HG02840 (cell line): Measurements from ENCODE around the gene ATG7.
"Not testable (repeated sequence)": the region's sequence is repeated elsewhere in the genome, so short reads cannot be mapped to it uniquely, and the experiment has no call there.

ENCODE experiments used
- ATAC-seq: cut with Tn5 transposase; IDR thresholded peaks from one replicate; pipeline ENCODE4 v1.9.1; 2021; ENCODE audit warnings: mild to moderate bottlenecking, moderate library complexity, moderate number of reproducible peaks; ENCODE audit not compliant: unreplicated experiment, low FRiP score

ATG7 gene

GRCh38 chr3:11385326-11385725, 113.1 kb downstream of the ATG7 start:
- no peak for ATAC-seq

DNA sequence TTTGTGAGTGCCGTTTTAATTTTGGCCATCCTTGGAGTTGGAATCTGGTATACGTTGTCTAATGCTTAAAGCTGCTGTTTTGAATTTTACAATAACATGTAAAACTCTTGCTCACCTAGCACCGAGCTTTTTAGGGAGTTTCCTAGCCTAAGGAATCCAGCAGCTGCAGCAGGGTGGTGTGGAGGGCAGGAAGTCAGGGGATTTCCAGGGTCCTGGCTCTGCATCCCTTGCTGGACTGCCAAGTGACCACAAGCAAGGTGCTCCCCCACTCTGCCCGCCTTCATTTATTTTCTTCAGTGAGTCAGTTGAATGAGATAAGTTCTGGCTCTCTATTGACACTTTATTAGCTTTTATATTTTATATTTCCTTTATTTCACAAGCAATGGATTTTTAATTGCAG, 113.7 kb downstream of the ATG7 start:
- no peak for ATAC-seq

DNA sequence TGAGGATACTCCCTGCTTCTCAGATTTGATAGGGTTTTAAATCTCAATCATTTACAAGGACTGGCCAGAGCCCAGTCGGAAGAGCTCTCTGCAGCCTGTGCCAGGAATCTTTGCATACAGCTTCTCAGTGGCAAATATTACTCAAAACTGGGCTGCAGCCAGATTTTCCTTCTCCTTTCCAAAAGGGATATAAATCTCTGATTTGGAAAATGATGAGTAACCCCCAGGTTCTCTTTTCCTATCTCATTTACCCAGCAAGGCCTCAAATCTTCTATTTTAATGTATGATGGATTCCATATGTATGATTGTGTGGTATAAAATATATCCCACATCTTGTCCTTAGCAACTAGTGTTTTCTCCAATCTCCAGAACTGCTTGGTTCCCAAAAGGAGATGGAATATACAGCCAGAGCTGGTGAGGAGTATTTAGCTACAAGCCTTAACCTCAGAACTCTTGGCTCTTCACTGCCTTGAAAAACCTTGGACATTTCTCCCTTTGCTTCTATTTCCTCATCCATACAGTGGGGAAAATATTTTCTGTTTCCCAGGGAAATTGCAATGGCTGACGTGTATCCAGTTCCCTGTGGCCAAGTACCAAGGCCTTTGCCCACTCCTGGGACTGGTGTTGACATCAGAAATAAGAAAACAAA, 114.4 kb downstream of the ATG7 start:
- no peak for ATAC-seq

DNA sequence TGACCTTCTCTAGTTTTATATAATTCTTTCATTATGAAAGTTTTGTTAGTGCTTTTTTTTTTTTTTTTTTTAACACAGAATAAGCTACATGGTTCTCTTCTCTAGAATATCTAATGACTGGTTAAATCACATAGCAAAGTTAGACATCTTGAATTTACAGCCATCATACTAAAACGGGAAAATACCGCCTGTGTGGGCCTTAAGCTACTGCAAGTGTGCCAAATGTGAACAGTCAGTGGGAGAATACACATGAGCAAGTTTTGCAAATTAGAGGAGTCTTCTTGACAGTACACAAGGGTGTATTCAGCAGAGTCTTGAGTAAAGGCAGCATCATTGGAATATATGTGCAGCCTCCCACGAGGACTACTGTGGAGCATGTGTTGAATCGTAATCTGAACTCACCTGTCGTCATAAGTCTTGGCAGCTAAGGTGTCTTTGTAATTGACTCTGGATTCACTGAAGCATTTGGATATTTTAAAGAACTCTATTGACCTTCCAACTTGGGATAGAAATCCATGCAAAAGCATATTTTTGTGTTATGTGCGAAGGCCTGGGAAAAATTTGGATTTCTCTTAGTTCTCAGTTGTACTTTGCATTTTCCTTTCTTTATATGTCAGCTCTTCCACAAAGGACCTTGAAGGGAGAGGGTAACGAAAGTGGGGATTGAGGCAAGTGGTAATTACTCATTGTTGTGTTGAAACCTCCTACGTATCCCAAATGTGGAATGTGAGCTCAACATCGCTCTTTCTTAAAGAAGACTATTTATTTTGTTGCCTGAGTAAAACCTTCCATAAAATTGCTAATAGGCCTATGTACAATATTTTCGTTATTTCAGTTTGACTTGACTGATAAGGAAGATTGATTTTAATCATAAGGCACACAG, 117.4 kb downstream of the ATG7 start:
- no peak for ATAC-seq

DNA sequence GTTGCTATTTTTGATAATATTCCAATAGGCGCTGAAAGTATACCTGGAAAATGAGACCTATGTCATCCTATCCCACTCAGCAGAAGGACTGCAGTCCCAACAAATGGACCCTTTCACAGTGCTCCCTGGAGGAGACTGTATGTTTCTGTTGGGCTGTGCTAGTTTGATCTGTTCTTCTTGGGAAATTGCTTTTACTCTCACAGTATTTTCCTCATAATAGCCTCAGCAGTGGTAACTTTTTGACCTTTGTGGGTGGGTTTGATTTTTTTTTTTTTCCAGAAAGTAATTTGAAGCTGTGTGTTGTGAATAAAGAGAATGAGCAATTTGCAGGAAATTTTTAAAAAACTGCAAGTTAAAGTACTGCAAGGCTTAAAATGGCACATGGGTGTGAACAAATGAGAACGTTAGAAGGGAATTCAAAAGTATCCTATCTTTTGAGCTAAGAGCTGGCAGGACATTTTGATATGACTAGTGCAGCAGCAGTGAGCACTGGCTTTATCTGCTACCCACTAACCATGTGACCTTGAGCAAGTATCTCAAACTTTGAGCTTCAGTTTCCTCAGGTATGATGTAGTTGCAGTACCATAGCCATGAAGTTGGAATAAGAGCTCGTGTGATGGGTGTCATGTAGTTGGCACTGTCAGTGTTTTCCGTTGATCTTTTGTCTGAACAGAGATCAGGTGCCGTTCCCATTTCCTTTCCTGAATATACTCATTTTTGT, 118.4 kb downstream of the ATG7 start:
- no peak for ATAC-seq

DNA sequence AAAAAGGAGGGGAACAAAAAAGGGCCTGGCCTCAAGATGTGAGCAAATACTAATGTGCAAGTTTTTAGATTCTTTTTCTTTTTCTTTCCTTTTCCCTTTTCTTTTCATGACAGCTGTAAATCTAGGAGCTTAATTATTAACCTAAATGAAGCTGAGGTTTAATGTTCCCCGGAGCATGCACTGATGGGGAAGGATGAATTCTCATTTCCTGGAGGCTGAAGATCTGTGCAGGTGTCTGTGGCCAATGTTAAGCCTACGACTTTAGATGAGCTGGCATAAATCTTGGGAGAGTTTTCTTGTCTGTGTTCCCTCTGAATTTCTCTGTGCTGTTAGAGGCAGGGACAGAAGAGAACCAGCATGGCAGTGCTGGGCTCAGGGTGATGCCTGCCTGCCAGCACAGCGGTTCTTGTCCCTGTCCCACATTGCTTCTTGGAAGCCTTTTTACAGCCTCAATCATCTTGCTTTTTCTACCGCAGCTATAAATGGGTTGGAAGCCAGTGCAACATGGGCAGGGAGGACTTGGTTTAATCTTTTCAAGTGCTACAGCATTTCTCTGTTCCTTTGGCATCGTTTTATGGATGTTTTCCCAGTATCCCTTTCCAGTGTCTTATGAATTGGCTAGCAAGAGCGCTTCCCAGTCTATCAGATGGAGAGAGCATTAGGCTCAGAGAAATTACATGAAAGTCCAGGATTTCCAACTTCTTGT, 119.1 kb downstream of the ATG7 start:
- ATAC-seq: no peak

DNA sequence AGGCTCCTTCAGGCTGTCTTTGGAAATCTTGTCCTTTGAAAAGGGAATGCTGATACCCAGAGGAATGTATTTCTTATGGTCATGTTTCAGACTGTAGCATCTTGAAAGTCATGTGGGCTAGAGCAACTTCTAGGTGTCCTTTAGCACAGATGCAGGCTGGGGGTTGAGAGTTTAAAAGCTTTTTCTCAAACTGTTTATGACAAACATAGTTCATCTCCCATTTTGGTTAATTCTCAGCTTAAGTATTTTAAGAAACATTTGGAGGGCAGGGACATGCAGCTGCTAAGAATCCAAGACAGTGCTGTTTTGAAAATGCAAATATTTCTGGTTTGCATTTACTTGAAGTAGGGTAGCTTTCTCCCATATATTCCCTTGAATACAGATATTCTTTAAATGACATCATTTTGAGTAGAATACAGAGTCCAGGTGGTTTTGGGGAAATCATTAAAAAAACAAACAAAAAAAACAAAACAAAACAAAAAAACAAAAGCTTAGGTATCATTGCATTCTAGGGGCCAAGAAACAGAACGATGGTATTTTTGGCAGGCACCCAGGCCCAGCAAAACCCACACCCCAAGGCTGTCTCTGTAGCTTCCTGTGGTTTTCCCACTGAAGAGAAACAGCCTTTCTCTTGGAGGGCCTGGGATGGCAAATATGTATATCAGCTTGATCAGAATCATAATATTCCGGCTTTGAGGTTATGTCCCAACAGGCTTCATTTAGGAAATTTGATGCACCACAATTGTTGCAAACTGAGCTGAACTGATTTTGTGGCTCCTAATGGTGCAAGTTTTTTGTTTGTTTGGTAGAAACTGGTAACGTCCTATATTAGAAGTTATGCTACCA, 120.0 kb downstream of the ATG7 start:
- ATAC-seq: no peak

- ATAC-seq: no peak
Observed at GRCh38 chr3:11392860-11393114, 120.6 kb downstream of the ATG7 start.

DNA sequence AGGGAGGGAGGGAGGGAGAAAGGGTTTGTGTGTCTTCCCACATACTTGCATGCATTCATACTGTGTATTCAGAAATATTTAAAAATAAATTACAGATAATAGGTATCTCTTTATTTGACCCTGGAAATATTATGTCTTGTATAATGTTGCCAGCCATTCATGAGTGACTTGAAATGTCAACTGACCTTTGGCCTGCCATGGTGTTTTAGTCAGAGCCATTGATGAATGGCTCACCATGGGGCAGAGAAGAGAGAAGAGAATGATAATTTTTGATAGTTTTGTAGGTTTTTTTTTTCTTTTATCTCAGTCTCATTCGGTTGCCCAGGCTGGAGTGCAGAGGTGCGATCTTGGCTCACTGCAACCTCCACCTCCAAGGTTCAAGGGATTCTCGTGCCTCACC, 121.2 kb downstream of the ATG7 start:
- ATAC-seq: no peak

- ATAC-seq: no peak
Observed at GRCh38 chr3:11394392-11394791, 122.2 kb downstream of the ATG7 start.

GRCh38 chr3:11400213-11400612, 128.0 kb downstream of the ATG7 start:
- no peak for ATAC-seq

DNA sequence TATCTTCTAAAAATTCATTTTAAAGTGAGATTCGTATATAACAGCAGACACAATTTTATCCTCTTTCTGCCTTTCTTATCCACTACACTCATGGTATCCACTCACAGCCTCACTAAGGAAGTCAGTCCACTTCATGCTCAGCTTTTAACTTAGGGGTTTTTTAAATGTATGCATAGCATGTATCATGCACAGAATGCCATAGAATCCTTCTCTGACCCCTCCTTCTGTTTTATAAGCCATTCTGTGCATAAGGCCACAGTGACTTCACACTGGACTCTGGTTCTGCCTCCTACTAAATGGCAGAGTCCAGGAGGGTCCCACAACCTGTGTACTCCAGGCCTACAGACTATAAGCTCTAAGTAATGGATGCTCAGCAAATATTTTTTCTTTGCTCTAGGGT, 129.2 kb downstream of the ATG7 start:
- no peak for ATAC-seq

DNA sequence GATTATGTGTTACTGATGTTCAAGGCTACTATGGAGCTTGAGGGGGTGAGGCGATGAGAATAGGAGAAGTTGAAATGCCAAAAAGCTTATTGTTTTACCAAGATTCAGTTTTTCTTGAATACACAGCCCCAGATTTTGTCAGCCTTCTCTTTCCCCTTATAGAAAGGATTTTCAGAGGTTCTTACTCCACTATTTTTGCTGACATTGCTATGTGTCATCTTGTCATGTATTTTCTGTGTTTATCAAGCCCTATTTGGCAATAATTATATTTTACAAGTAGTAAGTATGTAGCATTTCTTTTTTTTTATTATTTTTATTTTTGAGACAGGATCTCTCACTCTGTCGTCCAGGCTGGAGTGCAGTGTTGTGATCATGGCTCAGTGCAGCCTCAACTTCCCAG, 133.1 kb downstream of the ATG7 start:
- ATAC-seq: no peak

- ATAC-seq: no peak
Observed at GRCh38 chr3:11407644-11408043, 135.4 kb downstream of the ATG7 start.

DNA sequence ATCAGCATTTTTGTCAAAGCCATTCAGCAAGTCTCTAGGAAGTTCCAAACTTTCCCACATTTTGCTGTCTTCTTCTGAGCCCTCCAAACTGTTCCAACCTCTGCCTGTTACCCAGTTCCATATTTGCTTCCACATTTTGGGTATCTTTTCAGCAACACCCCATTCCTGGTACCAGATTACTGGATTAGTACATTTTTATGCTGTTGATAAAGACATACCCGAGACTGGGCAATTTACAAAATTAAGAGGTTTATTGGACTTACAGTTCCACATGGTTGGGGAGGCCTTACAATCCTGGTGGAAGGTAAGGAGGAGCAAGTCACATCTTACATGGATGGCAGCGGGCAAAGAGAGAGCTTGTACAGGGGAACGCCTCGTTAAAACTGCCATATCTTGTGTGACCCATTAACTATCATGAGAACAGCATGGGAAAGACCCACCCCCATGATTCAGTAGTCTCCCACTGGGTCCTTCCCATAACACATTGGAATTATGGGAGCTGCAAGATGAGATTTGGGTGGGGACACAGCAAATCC, 136.2 kb downstream of the ATG7 start:
- not testable (repeated sequence) for ATAC-seq

- ATAC-seq: no peak
Observed at GRCh38 chr3:11410564-11410963, 138.4 kb downstream of the ATG7 start.

DNA sequence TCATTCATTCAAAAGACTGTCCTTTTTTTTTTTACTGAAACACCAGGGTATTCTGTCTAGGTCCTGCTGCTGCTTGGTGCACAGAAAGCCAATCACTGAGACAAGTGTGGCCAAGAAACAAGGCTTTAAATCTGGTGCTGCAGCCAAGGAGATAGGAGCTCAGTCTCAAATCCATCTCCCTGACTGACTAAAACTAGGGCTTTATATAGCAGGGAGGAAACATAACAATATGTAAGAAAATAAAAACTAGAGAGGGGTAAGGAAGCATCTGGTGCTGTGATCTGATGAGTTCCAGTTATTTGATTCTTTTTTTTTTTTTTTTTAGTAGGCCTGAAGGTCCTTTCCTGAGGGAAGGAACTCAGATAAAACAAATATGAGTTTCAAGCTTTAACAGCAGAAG, 139.8 kb downstream of the ATG7 start:
- ATAC-seq: no peak

DNA sequence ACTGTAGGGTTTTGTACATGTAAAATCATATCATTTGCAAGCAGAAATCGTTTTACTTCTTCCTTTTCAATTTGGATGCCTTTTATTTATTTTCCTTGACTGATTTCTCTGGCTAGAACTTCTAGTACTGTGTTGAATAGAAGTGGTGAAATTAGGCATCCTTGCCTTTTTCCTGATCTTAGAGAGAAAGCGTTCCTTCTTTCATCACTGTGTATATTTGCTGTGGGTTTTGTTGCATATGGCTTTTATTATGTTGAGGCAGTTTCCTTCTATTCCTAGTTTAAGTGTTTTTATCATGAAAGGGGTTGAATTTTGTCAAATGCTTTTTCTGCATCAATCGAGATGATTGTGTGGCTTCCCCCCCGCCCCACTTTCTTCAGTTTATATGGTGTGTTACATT, 140.9 kb downstream of the ATG7 start:
- ATAC-seq: no peak

DNA sequence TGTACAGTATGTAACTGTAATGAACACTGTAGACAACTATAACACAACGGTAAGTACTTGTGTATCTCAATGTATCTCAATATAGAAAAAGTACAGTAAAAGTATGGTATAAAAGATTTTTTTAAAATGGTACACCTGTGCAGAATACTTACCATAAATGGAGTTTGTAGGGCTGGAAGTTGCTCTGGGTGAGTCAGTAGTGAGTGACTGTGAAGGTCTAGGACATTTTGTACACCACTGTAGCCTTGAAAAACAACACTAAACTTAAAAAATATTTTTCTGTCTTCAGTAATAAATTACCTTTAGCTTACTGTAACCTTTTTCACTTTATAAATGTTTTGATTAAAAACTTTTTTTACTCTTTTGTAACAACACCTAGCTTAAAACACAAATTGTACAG, 142.9 kb downstream of the ATG7 start:
- no peak for ATAC-seq

DNA sequence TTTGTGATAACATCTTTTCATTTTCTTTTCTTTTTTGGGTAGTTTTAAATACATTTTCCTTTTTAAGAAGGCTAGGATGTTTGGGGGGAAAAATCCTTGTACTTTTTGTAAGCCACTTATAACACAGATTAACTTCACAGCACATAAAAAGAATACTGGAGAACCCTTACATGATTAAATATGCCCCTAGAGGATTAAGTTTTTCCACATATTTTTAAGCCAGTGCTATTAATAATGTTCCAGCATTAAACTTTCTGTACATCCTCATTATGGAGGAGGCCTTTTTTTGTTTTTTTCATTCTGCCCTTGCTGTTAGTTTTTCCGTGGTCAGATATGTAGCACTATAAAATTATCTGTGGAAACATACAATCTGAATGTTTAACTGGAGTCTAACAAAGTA, 147.9 kb downstream of the ATG7 start:
- ATAC-seq: no peak
